CD4-positive, alpha-beta T cell treated with Interferon gamma for 1 hour (primary cell): Measurements from ENCODE around the gene RNF112.

Source experiments
- DNase-seq: peaks from one replicate; pipeline ENCODE4 v3.0.0-alpha.2; 2020

The RNF112 gene

GRCh38 chr17:19410875-19411620 lies at the start of gene RNF112:
Gene RNF112, plus strand, starts transcription at chr17:19411232. Its CDS starts 177 bp downstream, at chr17:19411409.
- no peak for DNase-seq

DNA sequence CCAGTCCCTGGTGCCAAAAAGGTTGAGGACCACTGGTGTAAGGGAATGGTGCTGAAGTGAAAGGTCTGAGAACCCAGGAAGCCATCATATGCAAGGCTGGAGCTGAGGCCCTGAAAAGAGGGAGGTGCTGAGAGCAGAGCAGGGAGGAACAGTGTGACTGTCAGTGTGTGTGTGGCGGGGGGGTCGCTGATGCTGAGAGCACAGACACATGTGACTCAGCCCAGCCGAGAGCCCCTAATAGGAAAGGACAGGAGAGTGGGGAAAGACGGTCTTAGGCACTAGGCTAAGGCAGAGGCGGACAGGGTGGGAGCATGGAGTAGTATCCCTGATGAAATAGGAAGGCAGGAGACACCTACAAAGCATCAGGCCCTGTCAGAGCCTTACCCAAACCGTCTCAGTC lies 49.7 kb upstream of the RNF112 start:
- no peak for DNase-seq

DNA sequence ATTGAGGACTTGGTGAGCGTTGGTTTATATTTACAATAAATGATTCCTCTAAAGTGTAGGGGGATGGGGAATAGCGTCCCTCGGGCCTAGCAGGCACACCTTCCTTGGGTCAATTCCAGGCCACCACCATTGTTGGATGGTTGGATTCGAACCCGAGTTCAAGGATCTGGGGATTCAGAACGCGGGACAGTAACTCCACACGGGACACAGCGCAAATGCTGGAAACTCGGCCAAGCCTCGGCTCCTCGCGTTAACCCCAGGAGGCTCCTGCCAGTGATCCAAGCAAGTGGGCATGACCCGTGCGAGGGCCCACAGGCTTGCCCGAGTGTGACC lies 49.1 kb upstream of the RNF112 start:
- no peak for DNase-seq

GRCh38 chr17:19362277-19363113 lies 48.5 kb upstream of the RNF112 start, which contains the start of gene B9D1:
Gene B9D1, minus strand, starts transcription at chr17:19362723. Its CDS starts 154 bp downstream, at chr17:19362569.
- DNase-seq = peak; percentile 92

GRCh38 chr17:19363114-19363438 lies 48.0 kb upstream of the RNF112 start:
- no peak for DNase-seq

- DNase-seq = no peak
Observed at GRCh38 chr17:19363460-19364035, 47.5 kb upstream of the RNF112 start.

GRCh38 chr17:19364699-19365498 lies 46.1 kb upstream of the RNF112 start:
- DNase-seq = no peak

GRCh38 chr17:19365499-19365817 lies 45.6 kb upstream of the RNF112 start:
- no peak for DNase-seq

DNA sequence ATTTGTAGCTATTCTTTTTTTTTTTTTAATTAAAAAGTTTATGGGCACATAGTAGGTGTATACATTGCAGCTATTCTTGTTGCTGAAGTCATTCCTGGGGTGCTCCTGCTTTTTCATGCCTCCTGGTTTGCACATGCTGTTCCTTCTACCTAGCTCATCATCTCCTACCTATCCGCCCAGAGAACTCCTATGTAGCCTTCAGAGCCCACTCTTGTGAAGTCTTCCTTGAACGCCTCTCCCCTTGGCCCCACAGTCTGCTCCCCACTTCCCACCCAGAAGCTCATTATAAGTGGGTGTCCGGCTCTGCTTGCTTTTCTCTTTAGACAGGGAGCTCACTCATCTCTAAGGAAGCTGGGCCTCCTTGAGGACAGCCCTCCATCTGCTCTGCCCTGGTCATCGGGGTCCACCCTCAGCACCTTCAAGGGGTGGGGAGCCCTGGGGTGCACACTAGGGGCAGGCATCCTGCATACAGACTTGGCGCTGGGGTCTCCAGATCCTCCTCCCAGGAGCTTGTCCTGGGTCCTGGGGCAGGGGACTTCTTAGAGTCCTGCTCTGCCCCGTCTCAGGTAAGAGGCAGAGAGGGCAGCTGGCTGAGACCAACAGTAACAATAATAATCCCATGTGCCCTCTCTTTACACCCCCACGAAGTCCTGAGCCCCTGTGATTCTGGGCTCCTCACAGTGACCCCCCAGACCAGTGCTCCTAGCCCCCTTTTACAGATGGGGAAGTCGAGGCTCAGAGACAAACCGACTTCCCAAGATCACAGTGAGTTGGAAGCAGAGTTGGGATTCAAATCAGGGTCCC lies 45.0 kb upstream of the RNF112 start:
- DNase-seq = no peak

- no peak for DNase-seq
Observed at GRCh38 chr17:19366637-19366972, 44.4 kb upstream of the RNF112 start.

DNA sequence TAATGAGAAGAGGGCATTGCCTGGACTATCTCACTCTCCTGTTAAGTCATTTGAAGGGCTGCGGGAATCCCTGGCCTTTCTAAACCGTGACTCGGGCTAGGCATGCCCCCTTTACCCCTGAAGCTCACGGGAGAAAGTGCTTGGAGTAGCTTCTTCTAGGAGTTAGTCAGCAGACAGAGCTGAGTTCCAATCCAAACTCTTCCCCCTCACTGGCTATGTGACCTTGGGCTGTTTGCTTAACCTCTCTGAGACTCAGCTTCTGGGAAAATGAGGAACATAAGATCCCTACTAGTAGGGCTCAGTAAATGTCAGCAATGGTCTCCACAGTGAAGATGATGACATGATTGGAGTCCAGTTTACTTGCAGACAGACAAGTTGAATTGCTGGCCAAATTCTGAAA lies 42.8 kb upstream of the RNF112 start:
- DNase-seq = no peak

DNA sequence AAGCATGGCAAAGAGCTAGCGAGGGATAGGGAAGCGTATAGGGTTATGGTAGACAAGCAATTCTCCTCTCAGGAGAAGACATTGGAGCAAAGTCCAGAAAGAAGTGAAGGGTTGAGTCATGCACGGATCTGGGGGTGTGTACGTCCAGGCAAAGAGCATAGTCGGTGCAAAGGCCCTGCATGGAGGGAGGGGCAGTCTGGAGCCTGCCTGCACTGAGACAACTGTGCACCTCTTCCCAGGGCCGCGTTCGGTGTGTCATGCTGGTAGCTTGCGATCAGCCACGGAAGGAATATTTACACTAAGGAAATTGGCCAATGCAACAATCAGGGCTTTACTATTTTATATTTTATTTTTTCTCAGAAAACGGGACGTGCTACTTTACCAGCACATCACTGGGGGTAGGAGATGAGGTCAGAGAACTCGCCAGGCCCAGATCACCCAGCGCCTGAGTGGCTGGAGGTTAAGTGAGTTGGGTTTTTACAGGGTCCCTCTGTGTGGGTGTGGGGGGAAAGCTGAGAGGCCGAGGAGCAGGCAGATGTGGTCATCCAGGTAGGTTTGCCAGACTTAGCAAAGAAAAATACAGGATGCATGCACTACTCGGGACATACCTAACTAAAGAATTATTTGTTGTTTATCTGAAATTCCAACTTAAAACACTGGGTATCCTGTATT lies 41.8 kb upstream of the RNF112 start:
- DNase-seq = no peak

DNA sequence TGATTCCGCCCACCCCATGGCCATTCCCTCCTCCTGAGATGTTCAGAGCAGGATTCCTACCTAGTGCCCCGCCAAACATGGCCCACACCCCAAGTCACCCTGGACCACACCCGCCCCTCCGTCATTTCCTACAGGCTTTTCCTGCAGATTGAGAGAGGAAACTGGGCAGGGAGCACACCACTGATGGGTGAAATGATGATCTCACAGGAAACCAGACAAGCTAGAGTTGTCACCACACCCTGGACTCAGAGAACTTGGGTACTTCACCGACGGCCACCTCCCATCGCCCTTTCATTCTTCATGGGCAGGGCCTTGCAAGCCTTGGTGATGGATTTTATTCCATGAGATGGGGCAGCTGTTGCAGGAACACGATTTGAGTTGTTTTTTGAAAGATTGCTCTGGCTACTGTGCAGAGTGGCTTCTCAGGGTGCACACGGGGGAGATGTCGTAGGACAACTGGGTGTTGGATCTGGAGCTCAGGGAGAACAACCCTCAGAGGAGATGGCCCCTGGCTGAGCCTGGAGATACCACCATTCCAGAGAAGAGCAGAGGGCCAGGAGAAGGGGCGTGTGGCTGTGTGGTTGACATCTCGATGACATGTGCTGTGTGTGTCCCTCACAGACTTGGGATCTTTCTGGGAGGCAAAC lies 41.1 kb upstream of the RNF112 start:
- peak; percentile 67 for DNase-seq

GRCh38 chr17:19370493-19370960 lies 40.5 kb upstream of the RNF112 start:
- DNase-seq = peak; percentile 62

DNA sequence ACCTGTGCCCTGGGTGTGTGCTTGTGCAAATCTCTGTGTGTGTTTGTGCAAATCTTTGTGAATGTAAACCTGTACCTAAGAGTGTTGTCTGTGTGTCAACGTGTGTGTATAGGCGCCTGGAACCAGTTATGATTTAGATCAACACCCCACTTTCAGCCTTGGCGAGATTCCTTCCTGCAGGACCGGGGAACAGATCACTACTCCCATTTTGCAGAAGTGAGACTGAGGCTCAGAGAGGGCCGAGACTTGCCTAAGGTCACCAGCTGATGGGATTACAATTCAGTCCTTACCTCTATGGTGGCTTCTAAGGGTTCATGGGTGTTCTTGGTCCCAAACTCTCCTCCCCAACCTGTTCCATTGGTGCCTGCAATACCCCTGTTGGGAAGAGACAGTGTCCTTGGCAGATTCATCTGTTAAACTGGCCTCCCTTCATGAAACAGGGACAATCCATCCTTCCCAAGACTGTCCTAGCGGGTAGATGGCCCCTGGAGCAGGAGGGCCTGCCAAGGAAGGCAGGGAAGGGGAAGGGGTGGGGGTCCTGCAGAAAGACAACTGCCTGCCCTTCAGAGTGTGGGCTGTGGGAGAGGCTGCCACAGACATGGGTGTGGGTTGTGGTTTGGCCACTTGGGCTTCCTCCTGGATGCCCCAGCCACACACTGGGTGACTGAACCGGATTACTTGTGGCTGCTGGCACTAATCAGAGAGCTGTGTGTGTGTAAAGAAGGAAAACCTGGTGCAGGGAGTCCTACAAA lies 39.6 kb upstream of the RNF112 start:
- peak; percentile 25 for DNase-seq

DNA sequence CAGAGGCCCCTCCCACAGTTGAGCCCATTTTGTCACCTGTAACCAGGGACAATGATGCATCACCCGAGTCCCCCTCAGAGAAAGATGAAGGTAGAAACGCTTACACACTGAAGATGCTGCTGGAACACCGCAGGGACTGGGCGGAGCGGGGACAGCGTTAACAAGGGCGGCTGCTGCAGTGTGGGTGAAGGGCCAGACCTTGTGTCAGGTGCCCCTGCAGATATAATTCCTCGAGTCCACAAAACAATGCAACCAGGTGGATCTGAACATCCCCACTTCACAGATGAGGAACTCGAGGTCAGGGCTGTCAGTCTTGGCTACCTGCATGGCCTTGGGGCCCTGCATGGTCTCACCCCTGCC lies 39.0 kb upstream of the RNF112 start:
- DNase-seq = no peak

GRCh38 chr17:19372439-19372838 lies 38.6 kb upstream of the RNF112 start:
- no peak for DNase-seq

DNA sequence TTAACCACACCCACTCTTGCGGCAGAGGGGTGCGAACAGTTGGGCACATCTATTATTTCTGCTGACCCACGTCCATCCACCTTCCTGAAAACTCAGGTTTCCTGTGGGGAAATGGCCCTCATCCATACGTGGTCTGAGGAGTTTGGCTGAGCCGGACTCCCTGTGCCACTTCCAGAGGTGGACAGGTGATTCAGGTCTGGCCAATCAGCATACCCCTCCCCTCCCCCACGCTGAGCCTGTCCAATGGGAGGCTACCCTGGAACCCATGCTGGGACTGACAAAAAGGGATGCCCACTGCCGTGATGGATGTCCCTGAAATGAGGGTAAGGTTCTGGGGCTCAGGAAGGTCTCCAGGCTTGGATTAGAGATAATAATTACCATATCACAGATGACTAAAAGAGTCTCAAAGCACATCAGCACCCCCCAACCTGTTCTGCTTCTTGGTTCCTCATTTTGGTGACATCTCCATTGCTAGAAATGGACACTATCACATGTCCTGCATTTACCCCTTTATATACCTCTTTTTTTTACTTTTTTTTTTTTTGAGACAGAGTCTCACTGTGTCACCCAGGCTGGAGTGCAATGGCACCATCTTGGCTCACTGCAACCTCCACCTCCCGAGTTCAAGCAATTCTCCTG lies 38.0 kb upstream of the RNF112 start:
- DNase-seq = no peak

DNA sequence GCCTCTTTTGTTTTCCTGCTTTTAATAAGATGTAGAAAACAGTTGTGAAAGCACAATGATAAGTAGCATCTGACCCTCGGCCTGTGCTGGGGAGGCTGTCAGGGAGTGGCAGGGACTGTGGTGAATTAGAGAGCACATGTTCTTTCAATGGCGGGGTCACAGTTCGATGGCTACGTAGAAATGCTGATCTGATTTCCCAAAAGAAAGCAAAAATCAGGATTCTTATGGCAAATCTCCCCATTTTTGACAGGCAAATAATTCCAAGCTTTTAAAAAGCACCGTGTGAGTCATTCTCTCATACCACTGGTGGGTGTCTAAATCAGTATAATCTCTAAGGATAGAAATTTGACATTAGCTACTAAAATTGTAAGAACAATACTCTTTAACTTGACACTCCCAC lies 36.9 kb upstream of the RNF112 start:
- no peak for DNase-seq

GRCh38 chr17:19375732-19376131 lies 35.3 kb upstream of the RNF112 start:
- DNase-seq = no peak
